ENCODE data around the gene ATP6V0E1.

Gene ATP6V0E1

DNA sequence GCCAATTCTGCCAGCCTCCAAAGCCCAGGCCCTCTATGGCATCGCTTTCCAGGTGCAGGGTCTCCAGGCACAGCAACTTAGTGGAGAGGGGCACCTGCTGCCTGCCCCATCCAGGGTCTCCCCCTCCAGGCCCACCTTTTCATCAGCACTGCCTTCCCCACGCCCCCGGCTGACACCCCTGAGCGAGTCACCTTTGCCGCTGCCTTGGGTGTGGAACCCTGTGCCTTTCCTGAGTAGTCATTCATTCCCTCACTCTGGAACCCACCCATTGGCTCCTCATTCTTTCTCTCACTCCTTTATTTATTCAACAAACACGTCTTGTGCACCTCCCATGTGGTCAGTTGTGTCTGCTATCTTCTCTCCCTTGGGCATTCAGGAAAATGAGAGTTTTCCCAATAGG lies 38.8 kb upstream of the ATP6V0E1 start:
- TF ChIP-seq, protein P1, sequence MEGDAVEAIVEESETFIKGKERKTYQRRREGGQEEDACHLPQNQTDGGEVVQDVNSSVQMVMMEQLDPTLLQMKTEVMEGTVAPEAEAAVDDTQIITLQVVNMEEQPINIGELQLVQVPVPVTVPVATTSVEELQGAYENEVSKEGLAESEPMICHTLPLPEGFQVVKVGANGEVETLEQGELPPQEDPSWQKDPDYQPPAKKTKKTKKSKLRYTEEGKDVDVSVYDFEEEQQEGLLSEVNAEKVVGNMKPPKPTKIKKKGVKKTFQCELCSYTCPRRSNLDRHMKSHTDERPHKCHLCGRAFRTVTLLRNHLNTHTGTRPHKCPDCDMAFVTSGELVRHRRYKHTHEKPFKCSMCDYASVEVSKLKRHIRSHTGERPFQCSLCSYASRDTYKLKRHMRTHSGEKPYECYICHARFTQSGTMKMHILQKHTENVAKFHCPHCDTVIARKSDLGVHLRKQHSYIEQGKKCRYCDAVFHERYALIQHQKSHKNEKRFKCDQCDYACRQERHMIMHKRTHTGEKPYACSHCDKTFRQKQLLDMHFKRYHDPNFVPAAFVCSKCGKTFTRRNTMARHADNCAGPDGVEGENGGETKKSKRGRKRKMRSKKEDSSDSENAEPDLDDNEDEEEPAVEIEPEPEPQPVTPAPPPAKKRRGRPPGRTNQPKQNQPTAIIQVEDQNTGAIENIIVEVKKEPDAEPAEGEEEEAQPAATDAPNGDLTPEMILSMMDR (IDR thresholded peaks at IDR 0.05; ENCODE audit: low read depth, low read length), result no peak
- no peaks in the 10 kb centered on the region for H3K9me3 ChIP-seq (ENCODE audit: severe bottlenecking)
- no peak overlapping the region for H3K27ac ChIP-seq
- H3K27me3 ChIP-seq (ENCODE audit: insufficient read depth, low read depth, severe bottlenecking), result no peaks in the 10 kb centered on the region
- no peak for DNase-seq
- H3K36me3 ChIP-seq, result no peaks in the 10 kb centered on the region; the same call in 1 of the 2 replicates
- H3K4me3 ChIP-seq (ENCODE audit: low read depth, low read length), result no peak overlapping the region

DNA sequence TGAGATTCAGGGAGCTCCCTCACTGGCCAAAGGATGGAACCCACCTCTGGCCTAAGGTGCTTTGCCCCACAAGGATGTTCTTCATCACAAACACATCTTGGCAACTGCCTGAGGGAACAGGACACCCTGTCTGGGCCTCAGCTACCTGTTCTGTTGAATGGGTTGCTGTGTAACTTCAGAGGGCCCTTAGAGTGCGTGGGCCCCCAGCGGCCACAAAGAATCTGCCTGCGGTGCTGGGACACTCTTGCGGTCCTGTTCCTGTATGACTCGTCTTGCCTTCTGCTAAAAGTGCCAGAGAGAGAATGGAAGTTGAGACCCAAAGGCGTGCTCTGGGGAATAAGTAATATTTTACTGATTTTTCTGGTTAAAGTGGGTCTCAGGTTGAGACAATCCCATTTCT lies 38.4 kb upstream of the ATP6V0E1 start:
- no peak overlapping the region for H3K27ac ChIP-seq
- H3K36me3 ChIP-seq, result no peaks in the 10 kb centered on the region; the same call in 1 of the 2 replicates
- no peak for DNase-seq

DNA sequence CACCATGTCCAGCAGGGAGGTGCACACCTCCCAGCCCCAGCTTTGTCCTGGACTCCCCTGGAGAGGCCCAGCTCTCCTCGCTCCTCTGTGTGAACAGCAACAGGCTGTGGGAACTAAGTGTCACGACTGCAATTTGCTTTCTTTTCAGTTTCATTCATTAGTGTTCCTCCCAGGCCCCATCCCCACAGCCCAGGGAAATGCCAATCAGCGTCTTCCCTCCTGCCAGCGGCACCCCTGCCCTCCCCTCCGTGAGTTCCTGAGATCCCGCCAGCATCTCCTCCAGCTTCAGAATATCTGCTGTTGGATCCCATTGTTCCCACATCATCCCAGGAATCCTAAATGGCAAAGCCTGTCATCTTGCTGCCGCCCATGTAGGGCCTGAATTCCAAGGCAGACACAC lies 37.4 kb upstream of the ATP6V0E1 start:
- Histone ChIP-seq H3K4me3 (ENCODE audit: low read depth, low read length) (no peak overlapping the region), H3K36me3 (no peaks in the 10 kb centered on the region), H3K27ac (no peak overlapping the region), H3K9me3 (ENCODE audit: severe bottlenecking) (no peaks in the 10 kb centered on the region), H3K27me3 (ENCODE audit: insufficient read depth, low read depth, severe bottlenecking) (no peaks in the 10 kb centered on the region)
- TF ChIP-seq, protein P1 (IDR thresholded peaks at IDR 0.05; ENCODE audit: low read depth, low read length), result no peak
- DNase-seq, result no peak

More for the DNA sequence above, 38.4 kb upstream of the ATP6V0E1 start:
- Histone ChIP-seq H3K4me3 (ENCODE audit: low read depth, low read length) (no peak overlapping the region), H3K9me3 (ENCODE audit: severe bottlenecking) (no peaks in the 10 kb centered on the region), H3K27me3 (ENCODE audit: insufficient read depth, low read depth, severe bottlenecking) (no peaks in the 10 kb centered on the region)
- TF ChIP-seq, protein P1 (IDR thresholded peaks at IDR 0.05; ENCODE audit: low read depth, low read length), result no peak

DNA sequence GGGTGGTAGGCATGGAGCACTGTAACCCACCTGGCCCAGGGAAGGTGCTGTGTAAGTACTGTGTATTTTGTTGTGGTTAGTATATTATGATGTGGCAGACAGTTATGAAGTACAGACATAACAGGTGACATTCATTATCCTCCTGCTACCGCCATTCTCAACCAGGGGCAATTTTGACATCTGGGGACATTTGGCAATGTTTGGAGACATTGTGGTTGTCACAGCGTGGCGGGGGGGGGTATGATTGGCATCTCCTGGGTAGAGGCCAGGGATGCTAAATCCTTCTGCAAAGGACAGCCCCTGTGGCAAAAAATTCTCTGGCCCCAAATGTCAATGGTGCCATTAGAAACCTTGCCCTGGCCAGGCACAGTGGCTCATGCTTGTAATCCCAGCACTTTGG lies 34.1 kb upstream of the ATP6V0E1 start:
- Histone ChIP-seq H3K36me3 (no peaks in the 10 kb centered on the region), H3K4me3 (ENCODE audit: low read depth, low read length) (no peak overlapping the region), H3K27ac (no peak overlapping the region)

DNA sequence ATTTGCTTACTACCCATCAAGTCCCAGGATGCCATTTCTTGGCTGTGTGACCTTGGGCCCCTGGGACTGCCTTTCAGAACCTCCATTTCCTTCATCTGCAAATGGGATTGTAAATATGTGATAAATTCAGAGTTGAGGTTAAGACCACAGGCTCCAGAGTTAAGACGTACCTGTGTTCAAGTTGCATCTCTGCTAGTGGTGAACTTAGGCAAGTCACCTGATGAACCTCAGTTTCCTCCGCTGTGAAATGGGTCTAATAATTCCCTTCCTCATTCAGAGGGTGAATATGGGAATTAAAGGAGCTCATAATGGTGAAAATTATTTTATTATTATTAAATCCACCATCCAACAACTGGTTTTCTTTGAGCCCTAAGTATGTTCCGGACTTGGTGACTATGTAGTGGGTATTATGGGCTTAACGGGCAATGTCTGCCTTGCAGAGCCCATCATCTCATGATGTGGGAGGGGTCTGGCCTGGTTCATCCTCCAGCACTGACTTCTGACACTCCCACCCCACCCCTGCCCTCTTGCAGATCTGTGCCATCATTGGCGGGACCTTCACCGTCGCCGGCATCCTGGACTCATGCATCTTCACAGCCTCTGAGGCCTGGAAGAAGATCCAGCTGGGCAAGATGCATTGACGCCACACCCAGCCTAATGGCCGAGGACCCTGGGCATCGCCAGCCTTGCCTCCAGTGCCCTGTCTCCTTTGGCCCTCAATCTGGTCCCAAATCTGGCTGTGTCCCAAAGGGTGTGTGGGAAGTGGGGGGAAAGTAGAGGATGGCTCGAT lies 33.2 kb upstream of the ATP6V0E1 start:
- Histone ChIP-seq H3K9me3 (ENCODE audit: severe bottlenecking) (no peaks in the 10 kb centered on the region), H3K27me3 (ENCODE audit: insufficient read depth, low read depth, severe bottlenecking) (no peaks in the 10 kb centered on the region), H3K27ac (no peak overlapping the region), H3K4me3 (ENCODE audit: low read depth, low read length) (no peak overlapping the region), H3K36me3 (no peaks in the 10 kb centered on the region)
- no peak for DNase-seq
- TF ChIP-seq, protein P1 (IDR thresholded peaks at IDR 0.05; ENCODE audit: low read depth, low read length), result no peak

More for the DNA sequence above, 34.1 kb upstream of the ATP6V0E1 start:
- TF ChIP-seq, protein P1 (IDR thresholded peaks at IDR 0.05; ENCODE audit: low read depth, low read length), result no peak
- Histone ChIP-seq H3K27me3 (ENCODE audit: insufficient read depth, low read depth, severe bottlenecking) (no peaks in the 10 kb centered on the region), H3K9me3 (ENCODE audit: severe bottlenecking) (no peaks in the 10 kb centered on the region)
- DNase-seq, result no peak
